HepG2 (cell line): ENCODE measurements around the gene PPIG. TPM values are rescaled to one million over a fixed set of nuclear protein-coding genes. Genes with fewer than 3 reads are reported as not detected.
A peak's percentile ranks its signal among the peaks of the same experiment; 100 is the strongest.

Experiments
- ATAC-seq: fragments of 200-7000 bp; cut with Tn5 transposase; 3 replicates; pipeline ENCODE4 v1.9.1; 2020; ENCODE audit warnings: mild to moderate bottlenecking, moderate library complexity
- BruUV-seq: library from RNA; stranded (reverse); fragments of 400-500 nt; replicated peaks from 2 replicates; lab custom pipeline; 2021; lab: Mats Ljungman, UMichigan
- CTCF ChIA-PET: fragments of 300-600 bp; formaldehyde crosslinking; extraction: SDS; loops from one replicate; lab custom pipeline; 2021; ENCODE audit warnings: low total read pairs, inconsistent platforms, low intra/inter-chr PET ratio; lab: Yijun Ruan, JAX
- POLR2A ChIA-PET: fragments of 350-600 bp; sonication (Branson Sonifier 250); formaldehyde crosslinking; loops from one replicate; lab custom pipeline; 2020; ENCODE audit warnings: antibody characterized with exemption, inconsistent platforms; lab: Yijun Ruan, JAX
- DNase-seq: peaks from one replicate; pipeline ENCODE4 v3.0.0-alpha.2; 2015; ENCODE audit warnings: low spot score
- FAIRE-seq: peaks from 3 replicates; lab custom pipeline; 2011; peaks lifted over from hg19 to GRCh38; lab: Jason Lieb, UNC
- H2AFZ ChIP-seq: one replicate; pipeline ENCODE4 v1.6.1; 2011; ENCODE audit warnings: low read length, inconsistent platforms
- H3K27ac ChIP-seq: fragments of 300-600 bp; 3 replicates; pipeline ENCODE4 v1.8.0; 2011; ENCODE audit warnings: mixed run types, mild to moderate bottlenecking, mixed read lengths, low read length, inconsistent platforms; ENCODE audit not compliant: insufficient read depth; ENCODE audit errors: extremely low read length
- H3K27me3 ChIP-seq, 2 experiments: fragments of 200-600 bp in 1 of 2; 2 replicates in 1 of 2; 3 replicates in 1 of 2; pipeline versions ENCODE4 v1.6.0 to v1.8.0; 2011; ENCODE audit warnings: low read length in 2 of 2, mild to moderate bottlenecking in 2 of 2, moderate library complexity in 2 of 2, inconsistent platforms in 1 of 2; ENCODE audit not compliant: insufficient read depth in 2 of 2, control insufficient read depth in 1 of 2
- H3K36me3 ChIP-seq, 2 experiments: fragments of 200-600 bp in 1 of 2; replicated peaks in 1 of 2; 2 replicates in 1 of 2; 3 replicates in 1 of 2; pipeline versions ENCODE4 v1.5.1 to v1.8.0; 2011; ENCODE audit warnings: low read length in 2 of 2, inconsistent platforms in 1 of 2; ENCODE audit not compliant: insufficient read depth in 2 of 2, control insufficient read depth in 1 of 2
- H3K4me1 ChIP-seq: 2 replicates; pipeline ENCODE4 v1.5.1; 2012; ENCODE audit warnings: low read length, inconsistent platforms; ENCODE audit not compliant: insufficient read depth
- H3K4me2 ChIP-seq: 2 replicates; pipeline ENCODE4 v1.6.0; 2011; ENCODE audit warnings: low read depth, low read length, inconsistent platforms
- H3K4me3 ChIP-seq, 3 experiments: fragments of 200-600 bp in 1 of 3; sonication (generic), shearing (Covaris generic) in 1 of 3; replicated peaks in 1 of 3; 2 replicates each; pipeline ENCODE4 v1.5.1; 2011 to 2016; ENCODE audit warnings: low read length in 3 of 3, inconsistent platforms in 2 of 3, low read depth in 2 of 3, mild to moderate bottlenecking in 2 of 3, control low read depth in 1 of 3, mixed read lengths in 1 of 3; ENCODE audit not compliant: insufficient read depth in 1 of 3
- H3K79me2 ChIP-seq: one replicate; pipeline ENCODE4 v1.6.1; 2011; ENCODE audit warnings: low read length, inconsistent platforms; ENCODE audit not compliant: insufficient read depth
- H3K9ac ChIP-seq: 2 replicates; pipeline ENCODE4 v1.6.0; 2011; ENCODE audit warnings: mild to moderate bottlenecking, low read depth, low read length, inconsistent platforms; ENCODE audit not compliant: insufficient read depth
- H3K9me3 ChIP-seq: 2 replicates; pipeline ENCODE4 v1.5.1; 2012; ENCODE audit warnings: mild to moderate bottlenecking, low read length
- H4K20me1 ChIP-seq: 2 replicates; pipeline ENCODE4 v1.6.0; 2011; ENCODE audit warnings: inconsistent platforms, mild to moderate bottlenecking, low read length, moderate library complexity; ENCODE audit not compliant: insufficient read depth
- ETV6 ChIP-seq: sonication (generic); formaldehyde crosslinking; conservative IDR thresholded peaks from 2 replicates; pipeline ENCODE4 v1.4.0; 2020; ENCODE audit warnings: missing genetic modification reagents
- MAFK ChIP-seq, 2 experiments: IDR thresholded peaks in 1 of 2; conservative IDR thresholded peaks in 1 of 2; 2 replicates each; pipeline ENCODE4 v1.6.1; 2011; ENCODE audit warnings: improper control_type of control experiment in 2 of 2, low read length in 2 of 2
- ZNF556 ChIP-seq: sonication (generic); formaldehyde crosslinking; IDR thresholded peaks from 2 replicates; pipeline ENCODE4 v1.4.0; 2020; ENCODE audit warnings: mild to moderate bottlenecking, missing genetic modification reagents, borderline replicate concordance
- WGBS: methylation state at CpG from one replicate; pipeline ENCODE4 v1.1.6; 2017; ENCODE audit warnings: low lambda C conversion rate; 5-methylcytosine and 5-hydroxymethylcytosine counted together
- in situ Hi-C: cut with HindIII; loops from 2 replicates; pipeline ENCODE4 v1.10.0; 2017; ENCODE audit warnings: low pct_unique_long_range_greater_than_20kb; ENCODE audit not compliant: extremely low pct_ligation_motif_present
- intact Hi-C: fragments of 100-400 bp; cut with micrococcal nuclease; formaldehyde crosslinking; loops from one replicate; pipeline ENCODE4 v1.10.0; 2022; ENCODE audit not compliant: unreplicated experiment
- polyA plus RNA-seq, 8 experiments: library from polyadenylated mRNA; depleted of rRNA in 3 of 8; stranded (reverse) in 7 of 8; unstranded in 1 of 8; fragments of >200 nt; fragmentation: Illumina TruSeq in 4 of 8; extraction: Trizol in 4 of 8; gene quantifications; 2 replicates each; pipeline versions ENCODE4 v1.2.1 to v1.2.3, GENCODE V29; 2011 to 2016; ENCODE audit warnings: low read depth in 4 of 8, missing spikeins in 1 of 8, mixed read lengths in 1 of 8; ENCODE audit not compliant: insufficient read depth in 1 of 8
- total RNA-seq, 5 experiments: library from RNA; depleted of rRNA; stranded (reverse); fragments of >200 nt; fragmentation: Illumina TruSeq; extraction: Trizol; gene quantifications; 2 replicates each; pipeline ENCODE4 v1.2.3, GENCODE V29; 2016; ENCODE audit warnings: low read depth in 1 of 5
- TF ChIP-seq, protein P1 (sequence below): sonication (generic); formaldehyde crosslinking; IDR thresholded peaks from 2 replicates; pipeline ENCODE4 v1.4.0; 2020; ENCODE audit warnings: missing genetic modification reagents, mild to moderate bottlenecking, borderline replicate concordance
- TF ChIP-seq, protein P2 (sequence below): IDR thresholded peaks from 2 replicates; pipeline ENCODE4 v1.6.1; 2016; ENCODE audit warnings: low read depth, borderline replicate concordance
- TF ChIP-seq, protein P3 (sequence below): sonication (generic); formaldehyde crosslinking; IDR thresholded peaks from 2 replicates; pipeline ENCODE4 v1.5.0; 2020; ENCODE audit warnings: mild to moderate bottlenecking, missing genetic modification reagents, borderline replicate concordance

Gene PPIG
- total and polyA plus RNA-seq, 2 of the 13 experiments (the other 11 are each of a cell fraction or from before 2014, with no cell fraction given): 31.3 to 81.0 TPM

DNA sequence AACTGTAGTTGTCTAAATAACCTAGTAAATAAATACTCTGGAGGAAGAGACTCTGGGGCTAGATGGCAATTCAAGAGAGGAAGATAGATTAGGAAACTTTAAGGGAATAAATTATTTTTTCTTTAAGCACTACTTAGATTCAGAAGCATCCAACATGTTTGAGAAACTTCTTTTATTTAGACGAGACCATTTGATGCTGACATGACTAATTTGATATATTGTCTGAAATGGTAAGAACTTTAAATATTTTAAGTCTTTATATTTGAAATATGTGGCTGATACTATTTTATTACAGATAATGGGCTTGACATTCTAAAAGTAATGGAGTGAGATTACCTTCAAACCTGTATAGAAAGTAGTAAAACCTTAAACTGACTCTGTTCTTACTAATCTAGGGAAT is 36.4 kb downstream of the PPIG start:
- ATAC-seq (no peak), DNase-seq (no peak), FAIRE-seq (no peak)
- Histone ChIP-seq H4K20me1 (no peaks in the 10 kb centered on the region), H3K9ac (no peak overlapping the region), H3K27ac (no peak overlapping the region), H3K9me3 (no peaks in the 10 kb centered on the region), H3K36me3 (peaks cover 10 to 57% of the 10 kb centered on the region in 2 experiments), H3K4me2 (no peak overlapping the region), H3K4me1 (no peaks in the 10 kb centered on the region), H3K79me2 (peaks cover 24% of the 10 kb centered on the region), H3K4me3 (no peak overlapping the region), H3K27me3 (no peaks in the 10 kb centered on the region), H2AFZ (no peak overlapping the region)
- TF ChIP-seq MAFK (conservative IDR thresholded peaks at IDR 0.05 in 1 of 2, IDR thresholded peaks at IDR 0.05 in 1 of 2; ENCODE audit: low read length in 2 of 2): peak; percentile 43 to 73; a peak in 3 of 4 replicates
- TF ChIP-seq, protein P1, sequence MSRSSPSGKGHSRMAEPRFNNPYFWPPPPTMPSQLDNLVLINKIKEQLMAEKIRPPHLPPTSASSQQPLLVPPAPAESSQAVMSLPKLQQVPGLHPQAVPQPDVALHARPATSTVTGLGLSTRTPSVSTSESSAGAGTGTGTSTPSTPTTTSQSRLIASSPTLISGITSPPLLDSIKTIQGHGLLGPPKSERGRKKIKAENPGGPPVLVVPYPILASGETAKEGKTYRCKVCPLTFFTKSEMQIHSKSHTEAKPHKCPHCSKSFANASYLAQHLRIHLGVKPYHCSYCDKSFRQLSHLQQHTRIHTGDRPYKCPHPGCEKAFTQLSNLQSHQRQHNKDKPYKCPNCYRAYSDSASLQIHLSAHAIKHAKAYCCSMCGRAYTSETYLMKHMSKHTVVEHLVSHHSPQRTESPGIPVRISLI (CRISPR knock-in tag): no peak
- TF ChIP-seq, protein P2, sequence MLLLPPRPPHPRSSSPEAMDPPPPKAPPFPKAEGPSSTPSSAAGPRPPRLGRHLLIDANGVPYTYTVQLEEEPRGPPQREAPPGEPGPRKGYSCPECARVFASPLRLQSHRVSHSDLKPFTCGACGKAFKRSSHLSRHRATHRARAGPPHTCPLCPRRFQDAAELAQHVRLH: no peak
- TF ChIP-seq ETV6 (CRISPR knock-in tag): no peak
- TF ChIP-seq ZNF556: no peak
- TF ChIP-seq, protein P3, sequence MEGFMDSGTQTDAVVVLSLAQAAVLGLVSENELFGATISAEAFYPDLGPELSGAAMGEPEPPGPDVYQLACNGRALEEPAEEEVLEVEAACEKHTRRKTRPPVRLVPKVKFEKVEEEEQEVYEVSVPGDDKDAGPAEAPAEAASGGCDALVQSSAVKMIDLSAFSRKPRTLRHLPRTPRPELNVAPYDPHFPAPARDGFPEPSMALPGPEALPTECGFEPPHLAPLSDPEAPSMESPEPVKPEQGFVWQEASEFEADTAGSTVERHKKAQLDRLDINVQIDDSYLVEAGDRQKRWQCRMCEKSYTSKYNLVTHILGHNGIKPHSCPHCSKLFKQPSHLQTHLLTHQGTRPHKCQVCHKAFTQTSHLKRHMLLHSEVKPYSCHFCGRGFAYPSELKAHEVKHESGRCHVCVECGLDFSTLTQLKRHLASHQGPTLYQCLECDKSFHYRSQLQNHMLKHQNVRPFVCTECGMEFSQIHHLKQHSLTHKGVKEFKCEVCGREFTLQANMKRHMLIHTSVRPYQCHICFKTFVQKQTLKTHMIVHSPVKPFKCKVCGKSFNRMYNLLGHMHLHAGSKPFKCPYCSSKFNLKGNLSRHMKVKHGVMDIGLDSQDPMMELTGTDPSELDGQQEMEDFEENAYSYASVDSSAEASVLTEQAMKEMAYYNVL: no peak
- intact Hi-C loops: no loop called here
- 97% methylated on average over 1 of the region's 1 CpG for WGBS
- in situ Hi-C loops: no loop called here
- BruUV-seq: no TSS peak
- POLR2A ChIA-PET: no interaction called here
- CTCF ChIA-PET: no interaction called here
